GM12801 (cell line): Measurements from ENCODE around the gene IRX4.

Experiments used
- CTCF ChIP-seq: IDR thresholded peaks from one replicate; pipeline ENCODE4 v1.5.1; 2011; ENCODE audit warnings: control low read depth; ENCODE audit not compliant: insufficient read length; ENCODE audit errors: extremely low read depth

Gene IRX4

GRCh38 chr5:1847056-1847455 is 35.7 kb downstream of the IRX4 start:
- no peak for TF ChIP-seq CTCF

- no peak for TF ChIP-seq CTCF
These were observed 36.1 kb downstream of the IRX4 start for GRCh38 chr5:1846583-1846982.

- TF ChIP-seq CTCF, result no peak
These were observed 37.0 kb downstream of the IRX4 start for GRCh38 chr5:1845696-1846095.

- TF ChIP-seq CTCF, result no peak
These were observed 37.9 kb downstream of the IRX4 start for GRCh38 chr5:1844708-1845436.

- TF ChIP-seq CTCF, result no peak
These were observed 40.5 kb downstream of the IRX4 start for GRCh38 chr5:1842004-1842819.

GRCh38 chr5:1840741-1841521 is 41.8 kb downstream of the IRX4 start:
- no peak for TF ChIP-seq CTCF

- no peak for TF ChIP-seq CTCF
These were observed 42.6 kb downstream of the IRX4 start for GRCh38 chr5:1840071-1840547.
